A549 (cell line): Measurements from ENCODE around the gene TMEM14A. TPM values are rescaled to one million over a fixed set of nuclear protein-coding genes. Genes with fewer than 3 reads are reported as not detected.

Experiments used
- ATAC-seq, 2 experiments: fragments of 200-7000 bp in 1 of 2; fragments of >200 bp in 1 of 2; cut with Nextera tagmentation in 1 of 2; cut with Tn5 transposase in 1 of 2; 3 replicates each; pipeline versions ENCODE4 v1.8.0 to v1.9.1; 2018 to 2020; ENCODE audit warnings: mild to moderate bottlenecking in 1 of 2, moderate library complexity in 1 of 2
- CTCF ChIA-PET: fragments of 300-600 bp; sonication (Branson Sonifier 250); formaldehyde crosslinking; extraction: SDS; loops from one replicate; lab custom pipeline; 2021; ENCODE audit warnings: antibody characterized with exemption, inconsistent platforms; lab: Yijun Ruan, JAX
- POLR2A ChIA-PET: fragments of 350-600 bp; formaldehyde crosslinking; extraction: SDS; loops from one replicate; lab custom pipeline; 2021; ENCODE audit warnings: antibody characterized with exemption, inconsistent platforms; lab: Yijun Ruan, JAX
- DNase-seq, 2 experiments: peaks; one replicate each; pipeline versions ENCODE4 v3.0.0 to v3.0.0-alpha.2; 2011 to 2016; ENCODE audit warnings: low read depth in 1 of 2, low spot score in 1 of 2
- FAIRE-seq: peaks from 2 replicates; lab custom pipeline; 2011; peaks lifted over from hg19 to GRCh38; lab: Jason Lieb, UNC
- H3K27ac ChIP-seq, 2 experiments: fragments of >200 bp; sonication (Bioruptor Twin); formaldehyde crosslinking; 3 replicates each; pipeline ENCODE4 v1.5.1; 2016 to 2017
- H3K4me1 ChIP-seq: fragments of >200 bp; sonication (Bioruptor Twin); formaldehyde crosslinking; 3 replicates; pipeline ENCODE4 v1.6.1; 2016
- H3K4me2 ChIP-seq: fragments of >200 bp; sonication (Bioruptor Twin); formaldehyde crosslinking; 3 replicates; pipeline ENCODE4 v1.6.1; 2016
- H3K4me3 ChIP-seq: fragments of >200 bp; sonication (Bioruptor Twin); formaldehyde crosslinking; 3 replicates; pipeline ENCODE4 v1.5.1; 2016
- H3K9me3 ChIP-seq: fragments of >200 bp; sonication (Bioruptor Twin); formaldehyde crosslinking; 3 replicates; pipeline ENCODE4 v1.6.1; 2016
- BHLHE40 ChIP-seq: IDR thresholded peaks from 2 replicates; pipeline ENCODE4 v1.6.1; 2012; ENCODE audit warnings: low read depth, low read length, inconsistent platforms
- CBX2 ChIP-seq: fragments of 200-600 bp; sonication (generic); IDR thresholded peaks from 2 replicates; pipeline ENCODE4 v1.6.1; 2016; ENCODE audit warnings: low read depth, mild to moderate bottlenecking, borderline replicate concordance
- CBX8 ChIP-seq: fragments of 200-600 bp; sonication (generic); IDR thresholded peaks from 2 replicates; pipeline ENCODE4 v1.6.1; 2016
- CEBPB ChIP-seq, 2 experiments: fragments of >200 bp in 1 of 2; sonication (Bioruptor Twin) in 1 of 2; formaldehyde crosslinking in 1 of 2; IDR thresholded peaks; 2 replicates each; pipeline ENCODE4 v1.6.1; 2012 to 2016
- CTCF ChIP-seq: fragments of >200 bp; sonication (Bioruptor Twin); formaldehyde crosslinking; IDR thresholded peaks from 3 replicates; pipeline ENCODE4 v1.5.1; 2016
- EHF ChIP-seq: fragments of 250-450 bp; sonication (Bioruptor Pico); IDR thresholded peaks from 2 replicates; pipeline ENCODE4 v1.5.0; 2020; ENCODE audit warnings: mild to moderate bottlenecking
- EHMT2 ChIP-seq: fragments of 200-600 bp; sonication (generic); IDR thresholded peaks from 2 replicates; pipeline ENCODE4 v1.6.1; 2016; ENCODE audit warnings: antibody characterized with exemption, low read depth, mild to moderate bottlenecking, moderate library complexity
- EP300 ChIP-seq, 2 experiments: fragments of >200 bp; sonication (Bioruptor Twin); formaldehyde crosslinking; IDR thresholded peaks; 2 replicates in 1 of 2; 3 replicates in 1 of 2; pipeline ENCODE4 v1.6.1; 2016 to 2017
- ESRRA ChIP-seq: fragments of 150-350 bp; IDR thresholded peaks from 2 replicates; pipeline ENCODE4 v1.6.1; 2014; ENCODE audit warnings: mild to moderate bottlenecking, low read length, borderline replicate concordance
- FOSL2 ChIP-seq, 2 experiments: fragments of 450-650 bp in 1 of 2; fragments of >200 bp in 1 of 2; sonication (Bioruptor Twin) in 1 of 2; formaldehyde crosslinking; IDR thresholded peaks; 2 replicates each; pipeline versions ENCODE4 v1.5.0 to v1.6.1; 2016 to 2020; ENCODE audit warnings: mild to moderate bottlenecking in 1 of 2, moderate library complexity in 1 of 2
- FOXS1 ChIP-seq: fragments of 250-450 bp; sonication (Bioruptor Pico); IDR thresholded peaks from 2 replicates; pipeline ENCODE4 v1.5.0; 2020; ENCODE audit warnings: mild to moderate bottlenecking, moderate library complexity
- GATA3 ChIP-seq: IDR thresholded peaks from 2 replicates; pipeline ENCODE4 v1.6.1; 2012; ENCODE audit warnings: borderline replicate concordance
- HDAC2 ChIP-seq: fragments of 200-600 bp; sonication (generic); IDR thresholded peaks from 2 replicates; pipeline ENCODE4 v1.6.1; 2016
- JUN ChIP-seq, 2 experiments: fragments of >200 bp; sonication (Bioruptor Twin); formaldehyde crosslinking; IDR thresholded peaks; 2 replicates in 1 of 2; 3 replicates in 1 of 2; pipeline ENCODE4 v1.6.1; 2016 to 2017
- JUNB ChIP-seq: fragments of >200 bp; sonication (Bioruptor Twin); formaldehyde crosslinking; IDR thresholded peaks from 2 replicates; pipeline ENCODE4 v1.6.1; 2016
- KDM1A ChIP-seq: fragments of 200-600 bp; sonication (generic); IDR thresholded peaks from 2 replicates; pipeline ENCODE4 v1.6.1; 2016; ENCODE audit warnings: low read depth, mild to moderate bottlenecking
- MAZ ChIP-seq: fragments of 150-350 bp; IDR thresholded peaks from 2 replicates; pipeline ENCODE4 v1.6.1; 2014; ENCODE audit warnings: antibody characterized with exemption, low read depth, low read length, borderline replicate concordance
- MYC ChIP-seq: IDR thresholded peaks from 2 replicates; pipeline ENCODE4 v1.6.1; 2012; ENCODE audit warnings: mild to moderate bottlenecking, inconsistent platforms, low read length, improper control_type of control experiment, borderline replicate concordance
- NFE2L2 ChIP-seq: fragments of 150-350 bp; conservative IDR thresholded peaks from 2 replicates; pipeline ENCODE4 v1.6.1; 2014; ENCODE audit warnings: low read length
- NPAS2 ChIP-seq: fragments of 250-450 bp; sonication (Bioruptor Pico); IDR thresholded peaks from 2 replicates; pipeline ENCODE4 v1.8.0; 2022; ENCODE audit warnings: mild to moderate bottlenecking, moderate library complexity, borderline replicate concordance
- PHF8 ChIP-seq: fragments of 200-600 bp; sonication (generic); IDR thresholded peaks from 2 replicates; pipeline ENCODE4 v1.6.1; 2016; ENCODE audit warnings: low read depth, mild to moderate bottlenecking, antibody characterized with exemption, moderate library complexity, borderline replicate concordance
- RAD21 ChIP-seq, 2 experiments: fragments of >200 bp in 1 of 2; sonication (Bioruptor Twin) in 1 of 2; formaldehyde crosslinking in 1 of 2; IDR thresholded peaks in 1 of 2; conservative IDR thresholded peaks in 1 of 2; 2 replicates in 1 of 2; 3 replicates in 1 of 2; pipeline ENCODE4 v1.6.1; 2012 to 2018; ENCODE audit warnings: inconsistent platforms in 1 of 2
- REST ChIP-seq: fragments of 200-600 bp; sonication (generic); IDR thresholded peaks from 2 replicates; pipeline ENCODE4 v1.6.1; 2016; ENCODE audit warnings: antibody characterized with exemption, mild to moderate bottlenecking, moderate library complexity
- RFX5 ChIP-seq: fragments of 450-650 bp; IDR thresholded peaks from 2 replicates; pipeline ENCODE4 v1.7.1; 2014; ENCODE audit warnings: antibody characterized with exemption, mild to moderate bottlenecking, moderate library complexity
- ZC3H11A ChIP-seq: fragments of 450-650 bp; IDR thresholded peaks from 2 replicates; pipeline ENCODE4 v1.6.1; 2014; ENCODE audit warnings: antibody characterized with exemption, mild to moderate bottlenecking
- ZSCAN20 ChIP-seq: fragments of 250-450 bp; sonication (Bioruptor Pico); IDR thresholded peaks from 2 replicates; pipeline ENCODE4 v1.8.0; 2022; ENCODE audit warnings: mild to moderate bottlenecking, moderate library complexity
- WGBS: methylation state at CpG from one replicate; pipeline ENCODE4 v1.1.6; 2017; ENCODE audit errors: missing lambda C conversion rate; 5-methylcytosine and 5-hydroxymethylcytosine counted together
- polyA plus RNA-seq, 4 experiments: library from polyadenylated mRNA; depleted of rRNA in 3 of 4; stranded (reverse); fragments of >200 nt; fragmentation: RNase III in 1 of 4; extraction: RNeasy Plus Mini Kit Qiagen cat#74134 plus additional on column Dnase treatment in 1 of 4; gene quantifications; 2 replicates in 3 of 4; 3 replicates in 1 of 4; pipeline ENCODE4 v1.2.3, GENCODE V29; 2011 to 2017
- TF ChIP-seq, protein P1 (sequence below): fragments of 450-650 bp; IDR thresholded peaks from 2 replicates; pipeline ENCODE4 v1.6.1; 2014; ENCODE audit warnings: antibody characterized with exemption

TMEM14A gene
- polyA plus RNA-seq, 2 of the 4 experiments (the other 2 are of a cell fraction): 53.4 to 63.8 TPM

- TF ChIP-seq REST (no peak), RFX5 (no peak), BHLHE40 (no peak), ZSCAN20 (CRISPR knock-in tag) (no peak), RAD21 (conservative IDR thresholded peaks at IDR 0.05 in 1 of 2, IDR thresholded peaks at IDR 0.05 in 1 of 2) (peak; percentile 50 to 55), MYC (no peak), GATA3 (no peak), EHF (no peak), ZC3H11A (no peak), FOXS1 (no peak), CEBPB (IDR thresholded peaks at IDR 0.05) (peak; percentile 53 to 82; a peak in 3 of 4 replicates)
- TF ChIP-seq, protein P1, sequence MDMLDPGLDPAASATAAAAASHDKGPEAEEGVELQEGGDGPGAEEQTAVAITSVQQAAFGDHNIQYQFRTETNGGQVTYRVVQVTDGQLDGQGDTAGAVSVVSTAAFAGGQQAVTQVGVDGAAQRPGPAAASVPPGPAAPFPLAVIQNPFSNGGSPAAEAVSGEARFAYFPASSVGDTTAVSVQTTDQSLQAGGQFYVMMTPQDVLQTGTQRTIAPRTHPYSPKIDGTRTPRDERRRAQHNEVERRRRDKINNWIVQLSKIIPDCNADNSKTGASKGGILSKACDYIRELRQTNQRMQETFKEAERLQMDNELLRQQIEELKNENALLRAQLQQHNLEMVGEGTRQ: no peak
- TF ChIP-seq, all 56 proteins: peak for 5
Measured at GRCh38 chr6:52724406-52725121, 53.7 kb downstream of the TMEM14A start (continued).

DNA sequence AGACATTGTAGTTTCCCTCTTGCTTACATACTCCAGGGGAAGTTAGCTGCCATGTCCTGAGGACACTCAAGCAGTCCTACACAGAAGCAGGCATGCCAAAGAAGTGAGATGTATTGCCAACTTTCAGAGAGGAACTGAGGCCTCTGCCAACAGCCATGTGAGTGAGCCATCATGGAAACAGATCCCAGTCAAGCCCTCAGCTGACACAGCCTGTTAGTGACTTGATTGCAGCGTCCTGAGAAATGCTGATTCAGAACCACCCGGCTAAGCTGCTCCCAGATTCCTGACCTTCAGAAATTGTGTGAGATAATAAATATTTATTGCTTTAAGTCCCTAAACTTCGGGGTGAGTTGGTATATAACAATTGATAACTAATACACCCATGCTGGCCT lies 54.2 kb downstream of the TMEM14A start:
- Histone ChIP-seq H3K4me1 (peaks cover 32% of the 10 kb centered on the region), H3K9me3 (no peaks in the 10 kb centered on the region)
- DNase-seq (peak in 1 of 2 experiments; percentile 11), ATAC-seq (peak; percentile 41; a peak in 3 of 6 replicates), FAIRE-seq (no peak)
- 45% methylated on average over 3 of the region's 3 CpGs for WGBS
- POLR2A ChIA-PET: no interaction called here
- no peak for TF ChIP-seq NPAS2 (CRISPR knock-in tag)
- TF ChIP-seq EHMT2: no peak
- no peak for TF ChIP-seq CBX2
- TF ChIP-seq HDAC2: no peak
- TF ChIP-seq FOXS1: no peak
- TF ChIP-seq GATA3: no peak
- no peak for TF ChIP-seq CBX8
- no peak for TF ChIP-seq PHF8
- no peak for TF ChIP-seq ZSCAN20 (CRISPR knock-in tag)
- TF ChIP-seq, all 56 proteins: peak for 0
- CTCF ChIA-PET: interaction anchor here (0.6 to 1.4 kb wide), 9 partner anchors 10 to 610 kb away, joined by 3 to 5 read pairs (median 4); partner anchors contain the start of gene GSTA4
- Histone ChIP-seq H3K4me2 (peak overlapping the region; percentile 63), H3K4me3 (no peak overlapping the region), H3K27ac (peak overlapping the region; percentile 79 to 84)

GRCh38 chr6:52725535-52726192 lies 54.8 kb downstream of the TMEM14A start:
- H3K4me3 ChIP-seq: no peak overlapping the region
- H3K4me1 ChIP-seq: peaks cover 32% of the 10 kb centered on the region
- ATAC-seq (peak; percentile 59 to 67; a peak in 4 of 6 replicates), DNase-seq (peak; percentile 3 to 71), FAIRE-seq (no peak)
- H3K4me2 ChIP-seq: peak overlapping the region; percentile 63
- ChIA-PET POLR2A (no interaction called here), CTCF (interaction anchor here (1.2 to 1.3 kb wide), 2 partner anchors 9 to 13 kb away, joined by 3 to 4 read pairs; no protein-coding TSS in a partner anchor)
- WGBS: 50% methylated on average over 2 of the region's 2 CpGs
- H3K27ac ChIP-seq: peak overlapping the region; percentile 79 to 84
- no peaks in the 10 kb centered on the region for H3K9me3 ChIP-seq
- TF ChIP-seq EP300 (IDR thresholded peaks at IDR 0.05): peak; percentile 21 to 33; a peak in 2 of 5 replicates
- TF ChIP-seq CBX2: no peak
- no peak for TF ChIP-seq PHF8
- TF ChIP-seq FOSL2 (IDR thresholded peaks at IDR 0.05): peak; percentile 31; the same call in 1 of the 2 replicates
- TF ChIP-seq FOSL2 (CRISPR knock-in tag; IDR thresholded peaks at IDR 0.05): peak; percentile 41; the same call in 1 of the 2 replicates
- peak; percentile 51 for TF ChIP-seq JUNB
- TF ChIP-seq MAZ: no peak
- TF ChIP-seq CTCF: no peak
- TF ChIP-seq JUN (IDR thresholded peaks at IDR 0.05): peak; percentile 35 to 36; a peak in 2 of 5 replicates
- TF ChIP-seq KDM1A: no peak
- TF ChIP-seq ESRRA: no peak
- TF ChIP-seq NFE2L2: 0 out of 2 replicates have a peak, but pooled peaks have one; percentile 16
- TF ChIP-seq BHLHE40: no peak
